TTC549 (cell line): Measurements from ENCODE around the gene C22orf39.

Source experiments
- FAIRE-seq: peaks from 2 replicates; lab custom pipeline; 2012; peaks lifted over from hg19 to GRCh38; lab: Jason Lieb, UNC

C22orf39 gene

GRCh38 chr22:19477321-19478044 lies 30.0 kb upstream of the C22orf39 start:
- FAIRE-seq = no peak

- no peak for FAIRE-seq
These were observed 28.5 kb upstream of the C22orf39 start for GRCh38 chr22:19476023-19476422.

- no peak for FAIRE-seq
These were observed 26.1 kb upstream of the C22orf39 start for GRCh38 chr22:19473578-19473977.

- no peak for FAIRE-seq
These were observed 24.7 kb upstream of the C22orf39 start for GRCh38 chr22:19472233-19472632.

GRCh38 chr22:19471572-19471971 lies 24.1 kb upstream of the C22orf39 start:
- FAIRE-seq = no peak

- FAIRE-seq = no peak
These were observed 22.5 kb upstream of the C22orf39 start for GRCh38 chr22:19470010-19470409.

GRCh38 chr22:19469421-19469820 lies 21.9 kb upstream of the C22orf39 start:
- FAIRE-seq = no peak

GRCh38 chr22:19467912-19468311 lies 20.4 kb upstream of the C22orf39 start:
- no peak for FAIRE-seq

GRCh38 chr22:19466848-19467752 lies 19.6 kb upstream of the C22orf39 start:
- no peak for FAIRE-seq

- FAIRE-seq = no peak
These were observed 18.7 kb upstream of the C22orf39 start for GRCh38 chr22:19466126-19466716.

- no peak for FAIRE-seq
These were observed 17.5 kb upstream of the C22orf39 start for GRCh38 chr22:19464975-19465374.

- no peak for FAIRE-seq
These were observed 17.0 kb upstream of the C22orf39 start for GRCh38 chr22:19464546-19464945.

- FAIRE-seq = no peak
These were observed 16.3 kb upstream of the C22orf39 start for GRCh38 chr22:19463491-19464469.

GRCh38 chr22:19463008-19463407 lies 15.5 kb upstream of the C22orf39 start:
- no peak for FAIRE-seq

- no peak for FAIRE-seq
These were observed 14.0 kb upstream of the C22orf39 start for GRCh38 chr22:19461506-19461905.

GRCh38 chr22:19460036-19460435 lies 12.5 kb upstream of the C22orf39 start:
- FAIRE-seq = no peak

GRCh38 chr22:19457828-19458428 lies 10.4 kb upstream of the C22orf39 start:
- FAIRE-seq = no peak

GRCh38 chr22:19456541-19456940 lies 9.0 kb upstream of the C22orf39 start:
- no peak for FAIRE-seq

GRCh38 chr22:19455585-19456370 lies 8.3 kb upstream of the C22orf39 start:
- FAIRE-seq = no peak

GRCh38 chr22:19455033-19455432 lies 7.5 kb upstream of the C22orf39 start:
- FAIRE-seq = no peak

- no peak for FAIRE-seq
These were observed 6.6 kb upstream of the C22orf39 start for GRCh38 chr22:19454156-19454555.
